ENCODE measurements around the gene ZMIZ2.
"Not testable (repeated sequence)": the region's sequence is repeated elsewhere in the genome, so short reads cannot be mapped to it uniquely, and the experiment has no call there.

ZMIZ2 gene

DNA sequence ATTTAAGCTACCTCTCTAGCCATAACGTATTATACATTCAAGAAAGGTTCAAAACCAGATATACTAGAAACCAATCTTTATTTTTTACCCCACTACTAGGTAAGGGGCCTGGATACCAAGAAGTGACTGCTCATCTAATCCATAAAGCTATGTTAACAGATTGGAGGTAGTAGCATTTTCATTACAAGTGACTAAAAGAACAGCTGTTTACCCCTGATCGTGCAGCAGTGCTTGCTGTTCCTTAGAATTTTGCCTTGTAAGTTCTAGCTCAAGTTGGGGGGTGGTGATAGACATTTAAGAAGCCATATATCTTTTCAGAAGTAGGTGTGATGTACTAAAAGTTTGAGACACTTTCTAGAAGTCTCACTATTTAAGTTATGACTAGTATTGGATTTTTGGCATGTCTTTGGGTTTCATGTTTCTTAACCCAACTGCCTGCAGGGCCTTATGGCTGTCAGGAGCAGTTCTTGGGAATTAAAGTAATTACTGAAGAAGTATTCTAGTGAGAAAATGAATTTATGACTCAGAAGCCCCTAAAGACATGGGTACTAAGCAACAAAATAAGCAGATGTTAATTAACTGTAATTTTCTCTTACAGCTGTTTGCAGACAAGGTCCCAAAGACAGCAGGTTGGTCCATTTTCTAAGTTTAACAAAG is 50.1 kb downstream of the ZMIZ2 start:
- Histone ChIP-seq H3K4me1 (ENCODE audit: control insufficient read depth, insufficient read depth, low read length) (peaks cover 24% of the 10 kb centered on the region), H3K27me3 (ENCODE audit: control insufficient read depth, insufficient read depth, low read length) (no peaks in the 10 kb centered on the region), H3K9ac (ENCODE audit: low read depth, low read length) (peak overlapping the region; percentile 100), H3K4me2 (ENCODE audit: low read length) (peak overlapping the region; percentile 99), H3K4me3 (ENCODE audit: low read length) (peak overlapping the region; percentile 85), H3K9me3 (replicated peaks; ENCODE audit: low read length) (no peaks in the 10 kb centered on the region), H3K36me3 (ENCODE audit: insufficient read depth, low read length) (peaks cover 52% of the 10 kb centered on the region)

DNA sequence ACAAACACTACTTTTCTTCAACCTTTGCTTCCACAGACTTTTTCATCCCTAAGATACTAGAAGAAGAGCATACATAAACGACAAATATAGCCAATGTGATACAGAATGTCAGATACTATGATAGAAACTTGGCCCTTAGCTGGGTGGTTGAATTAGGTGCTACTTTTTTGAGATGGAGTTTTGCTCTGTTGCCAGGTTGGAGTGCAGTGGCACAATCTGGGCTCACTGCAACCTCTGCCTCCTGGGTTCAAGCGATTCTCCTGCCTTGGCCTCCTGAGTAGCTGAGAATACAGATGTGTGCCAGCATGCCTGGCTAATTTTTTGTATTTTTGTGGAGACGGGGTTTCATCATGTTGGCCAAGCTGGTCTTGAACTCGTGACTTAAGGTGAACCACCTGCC is 51.3 kb downstream of the ZMIZ2 start:
- H3K4me2 ChIP-seq (ENCODE audit: low read length) = peak overlapping the region; percentile 99
- peaks cover 24% of the 10 kb centered on the region for H3K4me1 ChIP-seq (ENCODE audit: control insufficient read depth, insufficient read depth, low read length)
- peaks cover 56% of the 10 kb centered on the region for H3K36me3 ChIP-seq (ENCODE audit: insufficient read depth, low read length)
- no peak overlapping the region for H3K4me3 ChIP-seq (ENCODE audit: low read length)
- no peaks in the 10 kb centered on the region for H3K9me3 ChIP-seq (replicated peaks; ENCODE audit: low read length)
- no peaks in the 10 kb centered on the region for H3K27me3 ChIP-seq (ENCODE audit: control insufficient read depth, insufficient read depth, low read length)
- H3K9ac ChIP-seq (ENCODE audit: low read depth, low read length) = no peak overlapping the region

DNA sequence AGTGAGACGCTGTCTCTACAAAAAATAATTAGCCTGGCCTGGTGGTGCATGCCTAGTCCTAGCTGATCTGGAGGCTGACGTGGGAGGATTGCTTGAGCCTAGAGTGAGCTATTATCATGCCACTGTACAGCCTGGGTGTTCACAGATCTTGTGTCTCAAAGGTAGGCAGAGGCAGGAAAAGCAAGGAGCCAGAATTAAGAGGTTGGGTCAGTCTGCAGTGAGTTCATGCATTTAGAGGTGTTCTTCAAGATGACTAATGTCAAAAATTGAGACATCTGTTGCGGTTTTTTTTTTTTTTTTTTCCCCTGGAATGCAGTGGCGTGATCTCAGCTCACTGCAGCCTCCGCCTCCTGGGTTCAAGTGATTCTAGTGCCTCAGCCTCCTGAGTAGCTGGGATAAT is 53.2 kb downstream of the ZMIZ2 start:
- Histone ChIP-seq H3K4me1 (ENCODE audit: control insufficient read depth, insufficient read depth, low read length) (peaks cover 24% of the 10 kb centered on the region), H3K36me3 (ENCODE audit: insufficient read depth, low read length) (peaks cover 56% of the 10 kb centered on the region), H3K4me2 (ENCODE audit: low read length) (peak overlapping the region; percentile 13), H3K27me3 (ENCODE audit: control insufficient read depth, insufficient read depth, low read length) (no peaks in the 10 kb centered on the region), H3K9ac (ENCODE audit: low read depth, low read length) (no peak overlapping the region), H3K9me3 (replicated peaks; ENCODE audit: low read length) (no peaks in the 10 kb centered on the region), H3K4me3 (ENCODE audit: low read length) (no peak overlapping the region)

DNA sequence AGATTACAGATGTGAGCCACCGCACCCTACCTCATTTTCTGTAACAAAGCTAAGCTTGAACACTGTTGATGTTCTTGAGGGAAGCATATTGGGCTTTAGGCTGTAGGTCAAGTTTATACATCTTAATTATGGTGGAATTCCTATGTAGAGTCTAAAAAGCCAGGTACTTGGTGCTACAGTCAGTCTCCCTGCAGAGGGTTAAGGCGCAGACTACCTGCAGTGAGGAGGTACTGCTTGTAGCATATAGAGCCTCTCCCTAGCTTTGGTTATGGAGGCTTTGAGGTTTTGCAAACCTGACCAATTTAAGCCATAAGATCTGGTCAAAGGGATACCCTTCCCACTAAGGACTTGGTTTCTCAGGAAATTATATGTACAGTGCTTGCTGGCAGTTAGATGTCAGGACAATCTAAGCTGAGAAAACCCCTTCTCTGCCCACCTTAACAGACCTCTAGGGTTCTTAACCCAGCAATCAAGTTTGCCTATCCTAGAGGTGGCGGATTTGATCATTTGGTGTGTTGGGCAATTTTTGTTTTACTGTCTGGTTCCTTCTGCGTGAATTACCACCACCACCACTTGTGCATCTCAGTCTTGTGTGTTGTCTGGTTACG is 53.9 kb downstream of the ZMIZ2 start:
- Histone ChIP-seq H3K4me3 (ENCODE audit: low read length) (no peak overlapping the region), H3K9ac (ENCODE audit: low read depth, low read length) (no peak overlapping the region), H3K4me2 (ENCODE audit: low read length) (no peak overlapping the region), H3K27me3 (ENCODE audit: control insufficient read depth, insufficient read depth, low read length) (no peaks in the 10 kb centered on the region), H3K4me1 (ENCODE audit: control insufficient read depth, insufficient read depth, low read length) (peaks cover 24% of the 10 kb centered on the region), H3K36me3 (ENCODE audit: insufficient read depth, low read length) (peaks cover 54% of the 10 kb centered on the region), H3K9me3 (replicated peaks; ENCODE audit: low read length) (no peaks in the 10 kb centered on the region)

DNA sequence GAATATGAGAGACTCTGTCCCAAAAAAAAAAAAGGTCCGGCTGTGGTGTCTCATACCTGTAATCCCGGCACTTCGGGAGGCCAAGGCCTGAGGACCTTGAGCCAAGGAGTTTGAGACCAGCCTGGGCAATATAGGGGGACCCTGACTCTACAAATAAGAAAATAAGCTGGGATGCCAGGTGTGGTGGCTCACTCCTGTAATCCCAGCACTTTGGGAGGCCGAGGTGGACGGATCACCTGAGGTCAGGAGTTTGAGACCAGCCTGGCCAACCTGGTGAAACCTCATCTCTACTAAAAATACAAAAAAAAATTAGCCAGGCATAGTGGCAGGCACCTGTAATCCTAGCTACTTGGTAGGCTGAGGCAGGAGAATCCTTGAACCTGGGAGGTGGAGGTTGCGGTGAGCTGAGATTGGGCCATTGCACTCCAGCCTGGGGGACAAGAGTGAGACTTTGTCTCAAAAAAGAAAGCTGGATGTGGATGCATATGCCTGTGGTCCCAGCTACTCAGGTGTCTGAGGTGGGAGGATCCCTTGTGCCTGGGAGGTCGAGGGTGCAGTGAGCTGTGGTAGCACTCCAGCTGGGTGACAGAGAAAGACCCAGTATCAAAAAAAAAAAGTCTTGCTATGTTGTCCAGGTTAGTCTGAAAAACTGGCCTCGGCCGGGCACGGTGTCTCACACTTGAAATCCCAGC is 55.3 kb downstream of the ZMIZ2 start:
- H3K4me1 ChIP-seq (ENCODE audit: control insufficient read depth, insufficient read depth, low read length) = peaks cover 20% of the 10 kb centered on the region
- not testable (repeated sequence) for H3K27me3 ChIP-seq (ENCODE audit: control insufficient read depth, insufficient read depth, low read length); H3K9ac ChIP-seq (ENCODE audit: low read depth, low read length); H3K9me3 ChIP-seq (replicated peaks; ENCODE audit: low read length); H3K4me2 ChIP-seq (ENCODE audit: low read length); H3K4me3 ChIP-seq (ENCODE audit: low read length)
- H3K36me3 ChIP-seq (ENCODE audit: insufficient read depth, low read length) = peaks cover 47% of the 10 kb centered on the region

DNA sequence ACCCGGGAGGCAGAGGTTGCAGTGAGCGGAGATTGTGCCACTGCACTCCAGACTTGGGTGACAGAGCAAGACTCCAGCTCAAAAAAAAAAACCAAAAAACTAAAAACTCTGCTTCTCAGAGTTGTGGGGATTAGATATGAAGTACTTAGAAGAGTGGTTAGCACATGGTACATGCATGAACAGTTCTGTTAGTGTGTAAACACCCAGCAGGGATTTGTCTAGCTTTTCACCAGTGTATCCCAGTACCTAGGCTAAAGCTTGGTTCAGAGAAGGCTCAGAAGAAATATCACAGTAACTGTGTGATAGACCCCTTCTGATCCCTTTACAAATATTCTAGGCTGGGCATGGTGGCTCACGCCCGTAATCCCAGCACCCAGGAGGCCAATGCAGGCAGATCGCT is 57.3 kb downstream of the ZMIZ2 start:
- Histone ChIP-seq H3K27me3 (ENCODE audit: control insufficient read depth, insufficient read depth, low read length) (no peaks in the 10 kb centered on the region), H3K4me1 (ENCODE audit: control insufficient read depth, insufficient read depth, low read length) (peaks cover 9% of the 10 kb centered on the region), H3K9ac (ENCODE audit: low read depth, low read length) (no peak overlapping the region), H3K4me3 (ENCODE audit: low read length) (no peak overlapping the region), H3K9me3 (replicated peaks; ENCODE audit: low read length) (no peaks in the 10 kb centered on the region), H3K4me2 (ENCODE audit: low read length) (no peak overlapping the region), H3K36me3 (ENCODE audit: insufficient read depth, low read length) (peaks cover 30% of the 10 kb centered on the region)

DNA sequence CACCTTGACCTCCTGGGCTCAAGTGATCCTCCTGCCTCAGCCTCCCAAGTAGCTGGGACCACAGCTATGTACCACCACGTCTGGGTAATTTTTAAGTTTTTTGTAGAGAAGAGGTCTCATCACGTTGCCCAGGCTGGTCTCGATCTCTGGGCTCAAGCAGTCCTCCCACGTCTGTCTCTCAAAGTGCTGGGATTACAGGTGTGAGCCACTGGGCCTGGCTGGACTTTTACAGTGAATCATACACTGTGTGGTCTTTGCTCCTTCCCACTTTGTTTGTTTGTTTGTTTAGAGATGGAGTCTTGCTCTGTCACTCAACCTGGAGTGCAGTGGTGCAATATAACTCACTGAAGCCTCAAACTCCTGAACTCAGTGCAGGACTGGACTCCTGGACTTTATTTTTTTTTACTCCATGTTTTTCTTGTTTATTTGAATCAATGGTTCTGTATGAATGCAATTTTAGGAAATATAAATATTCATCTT is 60.3 kb downstream of the ZMIZ2 start:
- H3K4me3 ChIP-seq (ENCODE audit: low read length) = no peak overlapping the region
- no peaks in the 10 kb centered on the region for H3K27me3 ChIP-seq (ENCODE audit: control insufficient read depth, insufficient read depth, low read length)
- H3K9me3 ChIP-seq (replicated peaks; ENCODE audit: low read length) = no peaks in the 10 kb centered on the region
- peaks cover 3% of the 10 kb centered on the region for H3K36me3 ChIP-seq (ENCODE audit: insufficient read depth, low read length)
- H3K4me2 ChIP-seq (ENCODE audit: low read length) = no peak overlapping the region
- H3K4me1 ChIP-seq (ENCODE audit: control insufficient read depth, insufficient read depth, low read length) = no peaks in the 10 kb centered on the region
- H3K9ac ChIP-seq (ENCODE audit: low read depth, low read length) = no peak overlapping the region

DNA sequence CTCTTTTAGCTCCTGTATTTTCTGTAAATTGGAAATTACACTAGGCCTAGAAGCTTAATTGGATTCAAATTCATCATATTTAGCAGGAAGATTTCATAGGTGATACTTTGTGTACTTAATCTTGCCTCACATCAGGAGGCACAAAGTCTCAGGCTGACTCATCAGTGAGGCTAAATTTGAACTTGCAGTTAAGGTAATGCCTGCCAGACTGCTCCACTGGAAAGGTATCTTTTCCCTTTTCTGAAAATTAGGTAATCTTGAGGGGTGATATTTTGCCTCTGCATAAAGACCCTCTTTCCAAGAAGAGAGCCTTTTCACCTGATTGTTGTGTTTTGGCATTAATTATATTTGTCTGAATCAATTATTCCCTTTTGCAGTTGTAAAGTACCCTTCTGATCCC is 62.4 kb downstream of the ZMIZ2 start:
- Histone ChIP-seq H3K4me2 (ENCODE audit: low read length) (no peak overlapping the region), H3K4me1 (ENCODE audit: control insufficient read depth, insufficient read depth, low read length) (no peaks in the 10 kb centered on the region), H3K36me3 (ENCODE audit: insufficient read depth, low read length) (no peaks in the 10 kb centered on the region), H3K9me3 (replicated peaks; ENCODE audit: low read length) (no peaks in the 10 kb centered on the region), H3K4me3 (ENCODE audit: low read length) (no peak overlapping the region), H3K9ac (ENCODE audit: low read depth, low read length) (no peak overlapping the region), H3K27me3 (ENCODE audit: control insufficient read depth, insufficient read depth, low read length) (no peaks in the 10 kb centered on the region)

DNA sequence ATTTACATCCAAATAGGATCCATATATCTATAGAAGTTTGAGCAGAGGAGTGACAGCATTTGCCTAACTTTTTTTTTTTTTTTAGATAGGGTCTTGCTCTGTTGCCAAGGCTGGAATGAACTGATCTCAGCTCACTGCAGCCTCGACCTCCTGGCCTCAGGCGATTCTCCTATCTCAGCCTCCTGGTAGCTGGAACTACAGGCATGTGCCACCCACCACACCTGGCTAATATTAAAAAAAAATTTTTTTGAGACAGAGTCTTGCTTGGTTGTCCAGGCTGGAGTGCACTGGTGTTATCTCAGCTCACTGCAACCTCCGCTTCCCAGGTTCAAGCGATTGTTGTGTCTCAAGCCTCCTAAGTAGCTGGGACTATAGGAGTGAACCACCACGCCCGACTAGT is 62.9 kb downstream of the ZMIZ2 start:
- H3K36me3 ChIP-seq (ENCODE audit: insufficient read depth, low read length) = no peaks in the 10 kb centered on the region
- no peak overlapping the region for H3K4me3 ChIP-seq (ENCODE audit: low read length)
- H3K9me3 ChIP-seq (replicated peaks; ENCODE audit: low read length) = no peaks in the 10 kb centered on the region
- H3K27me3 ChIP-seq (ENCODE audit: control insufficient read depth, insufficient read depth, low read length) = no peaks in the 10 kb centered on the region
- no peak overlapping the region for H3K4me2 ChIP-seq (ENCODE audit: low read length)
- no peaks in the 10 kb centered on the region for H3K4me1 ChIP-seq (ENCODE audit: control insufficient read depth, insufficient read depth, low read length)
- no peak overlapping the region for H3K9ac ChIP-seq (ENCODE audit: low read depth, low read length)

DNA sequence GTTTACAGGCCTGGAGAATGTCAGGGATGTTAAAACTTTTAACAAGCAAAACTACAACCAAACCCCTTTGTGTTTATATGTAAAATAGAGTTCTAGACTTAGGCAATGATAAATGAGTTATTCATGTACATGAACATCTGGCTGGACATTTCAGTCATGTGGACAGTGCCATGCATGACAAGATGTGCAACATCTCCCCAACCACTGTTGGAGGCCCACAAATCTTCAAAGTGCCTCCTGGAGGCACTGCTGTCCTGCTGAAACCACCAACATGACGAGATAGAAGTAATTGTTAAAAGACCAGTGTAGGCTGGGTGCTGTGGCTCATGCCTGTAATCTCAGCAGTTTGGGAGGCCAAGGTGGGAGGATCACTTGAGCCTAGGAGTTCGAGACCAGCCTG is 66.3 kb downstream of the ZMIZ2 start:
- no peaks in the 10 kb centered on the region for H3K27me3 ChIP-seq (ENCODE audit: control insufficient read depth, insufficient read depth, low read length)
- H3K4me2 ChIP-seq (ENCODE audit: low read length) = no peak overlapping the region
- no peaks in the 10 kb centered on the region for H3K4me1 ChIP-seq (ENCODE audit: control insufficient read depth, insufficient read depth, low read length)
- H3K9ac ChIP-seq (ENCODE audit: low read depth, low read length) = no peak overlapping the region
- no peaks in the 10 kb centered on the region for H3K9me3 ChIP-seq (replicated peaks; ENCODE audit: low read length)
- no peak overlapping the region for H3K4me3 ChIP-seq (ENCODE audit: low read length)
- H3K36me3 ChIP-seq (ENCODE audit: insufficient read depth, low read length) = no peaks in the 10 kb centered on the region

DNA sequence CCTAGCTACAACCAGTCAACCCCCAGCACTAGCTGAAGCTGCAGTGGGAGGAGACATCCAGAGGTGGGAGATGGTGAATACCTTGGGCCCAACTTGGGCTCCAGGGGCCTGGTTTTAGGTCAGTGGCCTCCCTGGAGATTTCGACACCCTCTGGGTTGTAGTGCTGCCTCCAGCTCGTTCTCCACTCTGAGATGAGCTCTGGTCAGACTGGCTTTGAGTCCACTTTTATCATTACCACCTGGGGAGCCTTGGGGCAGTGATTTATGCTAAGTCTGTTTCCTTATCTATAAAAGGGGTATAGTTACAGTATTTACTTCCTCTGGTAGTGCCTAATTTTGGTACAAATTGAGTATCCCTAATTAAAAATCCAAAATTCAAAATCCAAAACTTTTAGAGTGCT is 70.6 kb downstream of the ZMIZ2 start:
- Histone ChIP-seq H3K36me3 (ENCODE audit: insufficient read depth, low read length) (no peaks in the 10 kb centered on the region), H3K9me3 (replicated peaks; ENCODE audit: low read length) (no peaks in the 10 kb centered on the region)

More for the DNA sequence above, 70.6 kb downstream of the ZMIZ2 start:
- Histone ChIP-seq H3K4me2 (ENCODE audit: low read length) (no peak overlapping the region), H3K9ac (ENCODE audit: low read depth, low read length) (no peak overlapping the region), H3K27me3 (ENCODE audit: control insufficient read depth, insufficient read depth, low read length) (no peaks in the 10 kb centered on the region), H3K4me1 (ENCODE audit: control insufficient read depth, insufficient read depth, low read length) (no peaks in the 10 kb centered on the region), H3K4me3 (ENCODE audit: low read length) (no peak overlapping the region)

All from skeletal muscle satellite cell (primary cell).